HCT116 (cell line): ENCODE results near the gene HOTAIR. TPM values are rescaled to one million over a fixed set of nuclear protein-coding genes. Genes with fewer than 3 reads are reported as not detected.

Source experiments
- ATAC-seq: fragments of 200-7000 bp; cut with Tn5 transposase; 2 replicates; pipeline ENCODE4 v1.9.1; 2020; ENCODE audit warnings: mild to moderate bottlenecking, moderate library complexity
- BruUV-seq: library from RNA; stranded (reverse); fragments of 400-500 nt; replicated peaks from 2 replicates; lab custom pipeline; 2021; lab: Mats Ljungman, UMichigan
- CTCF ChIA-PET: fragments of 300-600 bp; sonication (Branson Sonifier 250); formaldehyde crosslinking; loops from one replicate; lab custom pipeline; 2021; ENCODE audit warnings: antibody characterized with exemption; lab: Charles Lee
- POLR2A ChIA-PET: fragments of 300-600, 350-600 bp; sonication (Branson Sonifier 250); formaldehyde crosslinking; loops from one replicate; lab custom pipeline; 2021; ENCODE audit warnings: antibody characterized with exemption; lab: Charles Lee
- RAD21 ChIA-PET, 2 experiments: fragments of 300-600 bp; sonication (Branson Sonifier 250); formaldehyde crosslinking; loops; one replicate each; lab custom pipeline; 2023; ENCODE audit warnings: low total read pairs in 2 of 2; ENCODE audit not compliant: uncharacterized antibody in 2 of 2, unreplicated experiment in 2 of 2, low non-redundant PET in 1 of 2; lab: Charles Lee
- DNase-seq: peaks from one replicate; pipeline ENCODE4 v3.0.0-alpha.2; 2010; ENCODE audit warnings: low read depth, low spot score
- H2AFZ ChIP-seq: fragments of 200-600 bp; shearing (Covaris generic), sonication (generic); 2 replicates; pipeline ENCODE4 v1.6.1; 2017; ENCODE audit warnings: low read depth, mixed run types, mixed read lengths, antibody characterized with exemption, low read length; ENCODE audit not compliant: poor library complexity, severe bottlenecking
- H3K27ac ChIP-seq: 2 replicates; pipeline ENCODE4 v1.5.1; 2012; ENCODE audit warnings: low read depth, low read length
- H3K27me3 ChIP-seq: fragments of 200-600 bp; sonication (generic); 2 replicates; pipeline ENCODE4 v1.6.1; 2016; ENCODE audit warnings: mixed run types, low read length, mixed read lengths; ENCODE audit not compliant: insufficient read depth
- H3K36me3 ChIP-seq, 2 experiments: fragments of 200-500 bp in 1 of 2; fragments of 200-600 bp in 1 of 2; sonication (Bioruptor generic) in 1 of 2; sonication (generic) in 1 of 2; 2 replicates each; pipeline versions ENCODE4 v1.5.1 to v1.6.1; 2014 to 2016; ENCODE audit warnings: low read length in 2 of 2, inconsistent platforms in 1 of 2, mixed read lengths in 1 of 2, mixed run types in 1 of 2; ENCODE audit not compliant: insufficient read depth in 2 of 2, control insufficient read depth in 1 of 2
- H3K4me1 ChIP-seq, 2 experiments: fragments of 200-600 bp in 1 of 2; sonication (generic) in 1 of 2; 2 replicates each; pipeline versions ENCODE4 v1.5.1 to v1.6.1; 2012 to 2017; ENCODE audit warnings: low read length in 2 of 2, inconsistent platforms in 1 of 2, mild to moderate bottlenecking in 1 of 2, mixed read lengths in 1 of 2, mixed run types in 1 of 2, moderate library complexity in 1 of 2; ENCODE audit not compliant: insufficient read depth in 2 of 2, control insufficient read depth in 1 of 2
- H3K4me2 ChIP-seq: fragments of 200-600 bp; sonication (generic); 2 replicates; pipeline ENCODE4 v1.6.1; 2017; ENCODE audit warnings: mixed run types, low read length, mixed read lengths
- H3K4me3 ChIP-seq, 2 experiments: fragments of 200-600 bp in 1 of 2; sonication (generic) in 1 of 2; replicated peaks in 1 of 2; 2 replicates each; pipeline ENCODE4 v1.5.1; 2011 to 2016; ENCODE audit warnings: low read length in 2 of 2, control low read depth in 1 of 2, low read depth in 1 of 2, mild to moderate bottlenecking in 1 of 2, mixed read lengths in 1 of 2, mixed run types in 1 of 2
- H3K79me2 ChIP-seq: fragments of 200-600 bp; sonication (generic); 2 replicates; pipeline ENCODE4 v1.6.1; 2017; ENCODE audit warnings: mild to moderate bottlenecking, mixed run types, low read length, moderate library complexity, mixed read lengths; ENCODE audit not compliant: insufficient read depth
- H3K9ac ChIP-seq: fragments of 200-600 bp; sonication (generic); 2 replicates; pipeline ENCODE4 v1.6.1; 2016; ENCODE audit warnings: low read length, mixed read lengths
- H3K9me2 ChIP-seq: fragments of 200-600 bp; sonication (generic), shearing (Covaris generic); 2 replicates; pipeline ENCODE4 v1.6.1; 2017; ENCODE audit warnings: mixed run types, mild to moderate bottlenecking, moderate library complexity; ENCODE audit not compliant: insufficient read depth
- H3K9me3 ChIP-seq, 2 experiments: fragments of 200-500 bp in 1 of 2; fragments of 200-600 bp in 1 of 2; sonication (Bioruptor generic) in 1 of 2; sonication (generic) in 1 of 2; 2 replicates each; pipeline ENCODE4 v1.6.1; 2014 to 2017; ENCODE audit warnings: low read length in 2 of 2, mixed read lengths in 2 of 2, inconsistent platforms in 1 of 2, low read depth in 1 of 2, mild to moderate bottlenecking in 1 of 2, mixed run types in 1 of 2, moderate library complexity in 1 of 2; ENCODE audit not compliant: control insufficient read depth in 1 of 2, insufficient read depth in 1 of 2
- H4K20me1 ChIP-seq: fragments of 200-600 bp; sonication (generic), shearing (Covaris generic); 2 replicates; pipeline ENCODE4 v1.6.1; 2017; ENCODE audit warnings: mixed run types, mild to moderate bottlenecking, moderate library complexity; ENCODE audit not compliant: insufficient read depth
- CTCF ChIP-seq, 3 experiments: fragments of 200-600 bp in 1 of 3; sonication (generic) in 1 of 3; IDR thresholded peaks in 2 of 3; conservative IDR thresholded peaks in 1 of 3; 2 replicates each; pipeline ENCODE4 v1.5.1; 2012 to 2017; ENCODE audit warnings: low read depth in 2 of 3, low read length in 2 of 3, antibody characterized with exemption in 1 of 3, borderline replicate concordance in 1 of 3, control low read depth in 1 of 3, mild to moderate bottlenecking in 1 of 3, mixed read lengths in 1 of 3, mixed run types in 1 of 3, moderate library complexity in 1 of 3; ENCODE audit not compliant: insufficient read depth in 1 of 3
- REST ChIP-seq: IDR thresholded peaks from 2 replicates; pipeline ENCODE4 v1.6.1; 2012; ENCODE audit warnings: low read depth
- intact Hi-C: fragments of 100-400 bp; cut with micrococcal nuclease; formaldehyde crosslinking; loops from 2 replicates; pipeline ENCODE4 v1.10.0; 2022
- total RNA-seq: library from RNA; stranded (reverse); gene quantifications from one replicate; pipeline ENCODE4 v1.2.1, GENCODE V29; 2021; ENCODE audit not compliant: unreplicated experiment

The HOTAIR gene
- total RNA-seq, 1 experiment from 2014 or later: 0.25 TPM

- Histone ChIP-seq H3K9ac (no peak overlapping the region), H4K20me1 (no peaks in the 10 kb centered on the region), H3K27me3 (no peaks in the 10 kb centered on the region), H3K9me3 (no peaks in the 10 kb centered on the region), H3K4me1 (peaks cover 5 to 19% of the 10 kb centered on the region in 2 experiments), H3K79me2 (peaks cover 17% of the 10 kb centered on the region), H3K4me3 (no peak overlapping the region), H3K4me2 (no peak overlapping the region), H3K27ac (no peak overlapping the region), H3K9me2 (no peaks in the 10 kb centered on the region), H2AFZ (no peak overlapping the region), H3K36me3 (peaks cover 0 to 6% of the 10 kb centered on the region in 2 experiments; a peak in 1 of 4 replicates)
- no peak for ATAC-seq
- no peak for DNase-seq
- ChIA-PET RAD21 (no interaction called here), POLR2A (no interaction called here), CTCF (interaction anchor here (0.7 to 2.2 kb wide), 9 partner anchors 13 to 251 kb away, joined by 3 to 15 read pairs (median 3); partner anchors contain the start of gene HOXC10)
- intact Hi-C loops: no loop called here
- no TSS peak for BruUV-seq
- no peak for TF ChIP-seq REST
- peak in 2 of 3 experiments; percentile 9 to 20; a peak in 1 of 6 replicates for TF ChIP-seq CTCF (IDR thresholded peaks at IDR 0.05 in 2 of 3, conservative IDR thresholded peaks at IDR 0.05 in 1 of 3; ENCODE audit: borderline replicate concordance in 1 of 3, insufficient read depth in 1 of 3, low read depth in 2 of 3, low read length in 2 of 3)
These were observed 29.5 kb upstream of the HOTAIR start for GRCh38 chr12:54004063-54004840.
